GM12875 (cell line): Measurements from ENCODE around the gene CCDC127.

Source experiments
- H3K4me3 ChIP-seq: one replicate; pipeline ENCODE4 v1.5.1; 2011; ENCODE audit warnings: low read depth, low read length, control low read depth
- CTCF ChIP-seq: IDR thresholded peaks from 2 replicates; pipeline ENCODE4 v1.5.1; 2011; ENCODE audit warnings: low read depth, mild to moderate bottlenecking, control low read depth, inconsistent platforms, low read length, moderate library complexity, borderline replicate concordance; ENCODE audit not compliant: insufficient read depth

CCDC127 gene

GRCh38 chr5:194603-195209, 23.2 kb downstream of the CCDC127 start:
- H3K4me3 ChIP-seq = no peak overlapping the region
- TF ChIP-seq CTCF = no peak

- no peak overlapping the region for H3K4me3 ChIP-seq
- no peak for TF ChIP-seq CTCF
These were observed 23.9 kb downstream of the CCDC127 start for GRCh38 chr5:194102-194501.

- no peak for TF ChIP-seq CTCF
- H3K4me3 ChIP-seq = no peak overlapping the region
These were observed 24.8 kb downstream of the CCDC127 start for GRCh38 chr5:192970-193831.

GRCh38 chr5:192691-192969, 25.3 kb downstream of the CCDC127 start:
- no peak for TF ChIP-seq CTCF
- no peak overlapping the region for H3K4me3 ChIP-seq

GRCh38 chr5:191949-192690, 25.8 kb downstream of the CCDC127 start:
- no peak overlapping the region for H3K4me3 ChIP-seq
- TF ChIP-seq CTCF = no peak

- H3K4me3 ChIP-seq = no peak within 1 kb of the TSS
- TF ChIP-seq CTCF = no peak
These were observed 26.7 kb downstream of the CCDC127 start, which contains the start of gene LRRC14B for GRCh38 chr5:191036-191948. Gene LRRC14B (plus strand): TSS chr5:191495. CDS start chr5:191539, 44 bp downstream.
